Muscle layer of colon (tissue), 2 donors: ENCODE results near the gene DGKD.

Source experiments
- H3K27ac ChIP-seq: one replicate; pipeline ENCODE4 v1.7.0; 2013; ENCODE audit warnings: low read depth, mild to moderate bottlenecking, low read length, moderate library complexity
- H3K27me3 ChIP-seq, 2 donors: one replicate each; pipeline ENCODE4 v1.7.0; 2013; ENCODE audit warnings: low read length in 2 of 2, mild to moderate bottlenecking in 2 of 2; ENCODE audit not compliant: insufficient read depth in 2 of 2, control insufficient read depth in 1 of 2
- H3K36me3 ChIP-seq: one replicate; pipeline ENCODE4 v1.7.0; 2013; ENCODE audit warnings: mild to moderate bottlenecking, low read length; ENCODE audit not compliant: insufficient read depth
- H3K4me1 ChIP-seq: one replicate; pipeline ENCODE4 v1.7.0; 2013; ENCODE audit warnings: mild to moderate bottlenecking, low read length; ENCODE audit not compliant: insufficient read depth
- H3K4me3 ChIP-seq, 2 donors: one replicate each; pipeline ENCODE4 v1.7.0; 2013; ENCODE audit warnings: low read length in 2 of 2, low read depth in 1 of 2, mild to moderate bottlenecking in 1 of 2, moderate library complexity in 1 of 2
- H3K9ac ChIP-seq: one replicate; pipeline ENCODE4 v1.7.0; 2013; ENCODE audit warnings: low read length
- H3K9me3 ChIP-seq: one replicate; pipeline ENCODE4 v1.7.0; 2013; ENCODE audit warnings: mild to moderate bottlenecking, low read length
- donor health status: abdominal sarcoma.
- donor health status: Adenocarcinoma of cecum.

Gene DGKD

GRCh38 chr2:233354971-233355574 is 779 bp downstream of the DGKD start:
- H3K27me3 ChIP-seq = no peaks in the 10 kb centered on the region
- H3K4me1 ChIP-seq = peaks cover 40% of the 10 kb centered on the region
- no peaks in the 10 kb centered on the region for H3K36me3 ChIP-seq
- peak overlapping the region; percentile 11 for H3K9ac ChIP-seq
- H3K9me3 ChIP-seq = no peaks in the 10 kb centered on the region
- H3K4me3 ChIP-seq = peak overlapping the region; percentile 63 to 72
- H3K27ac ChIP-seq = peak overlapping the region; percentile 6

- peaks cover 47% of the 10 kb centered on the region for H3K4me1 ChIP-seq
- peak overlapping the region; percentile 35 for H3K27ac ChIP-seq
- H3K9ac ChIP-seq = no peak overlapping the region
- H3K4me3 ChIP-seq = peak overlapping the region in 1 of 2 donors; percentile 72
- no peaks in the 10 kb centered on the region for H3K27me3 ChIP-seq
- no peaks in the 10 kb centered on the region for H3K36me3 ChIP-seq
- H3K9me3 ChIP-seq = no peaks in the 10 kb centered on the region
These were observed 1.6 kb downstream of the DGKD start for GRCh38 chr2:233355916-233356315.

GRCh38 chr2:233356546-233357308 is 2.4 kb downstream of the DGKD start:
- Histone ChIP-seq H3K4me1 (peaks cover 55% of the 10 kb centered on the region), H3K4me3 (no peak overlapping the region), H3K27ac (peak overlapping the region; percentile 35)

GRCh38 chr2:233358335-233358734 is 4.0 kb downstream of the DGKD start:
- Histone ChIP-seq H3K9ac (no peak overlapping the region), H3K9me3 (no peaks in the 10 kb centered on the region), H3K27me3 (no peaks in the 10 kb centered on the region), H3K4me3 (no peak overlapping the region), H3K36me3 (no peaks in the 10 kb centered on the region), H3K4me1 (peaks cover 52% of the 10 kb centered on the region), H3K27ac (no peak overlapping the region)

More at GRCh38 chr2:233356546-233357308, 2.4 kb downstream of the DGKD start:
- Histone ChIP-seq H3K9me3 (no peaks in the 10 kb centered on the region), H3K27me3 (no peaks in the 10 kb centered on the region), H3K36me3 (no peaks in the 10 kb centered on the region), H3K9ac (no peak overlapping the region)

- Histone ChIP-seq H3K9me3 (no peaks in the 10 kb centered on the region), H3K36me3 (no peaks in the 10 kb centered on the region), H3K4me3 (no peak overlapping the region), H3K27me3 (no peaks in the 10 kb centered on the region), H3K27ac (no peak overlapping the region), H3K4me1 (peaks cover 46% of the 10 kb centered on the region), H3K9ac (no peak overlapping the region)
These were observed 4.7 kb downstream of the DGKD start for GRCh38 chr2:233358947-233359346.

GRCh38 chr2:233359823-233360222 is 5.5 kb downstream of the DGKD start:
- no peaks in the 10 kb centered on the region for H3K9me3 ChIP-seq
- H3K4me3 ChIP-seq = no peak overlapping the region
- no peak overlapping the region for H3K9ac ChIP-seq
- peaks cover 46% of the 10 kb centered on the region for H3K4me1 ChIP-seq
- no peak overlapping the region for H3K27ac ChIP-seq
- no peaks in the 10 kb centered on the region for H3K36me3 ChIP-seq
- H3K27me3 ChIP-seq = no peaks in the 10 kb centered on the region

GRCh38 chr2:233360771-233361176 is 6.5 kb downstream of the DGKD start:
- peaks cover 40% of the 10 kb centered on the region for H3K4me1 ChIP-seq
- no peaks in the 10 kb centered on the region for H3K27me3 ChIP-seq
- no peaks in the 10 kb centered on the region for H3K9me3 ChIP-seq
- no peak overlapping the region for H3K27ac ChIP-seq
- H3K9ac ChIP-seq = no peak overlapping the region
- no peaks in the 10 kb centered on the region for H3K36me3 ChIP-seq
- no peak overlapping the region for H3K4me3 ChIP-seq

- Histone ChIP-seq H3K4me1 (peaks cover 34% of the 10 kb centered on the region), H3K4me3 (no peak overlapping the region), H3K27ac (no peak overlapping the region), H3K27me3 (no peaks in the 10 kb centered on the region), H3K36me3 (no peaks in the 10 kb centered on the region), H3K9ac (no peak overlapping the region), H3K9me3 (no peaks in the 10 kb centered on the region)
These were observed 7.0 kb downstream of the DGKD start for GRCh38 chr2:233361297-233361696.

GRCh38 chr2:233362742-233363141 is 8.4 kb downstream of the DGKD start:
- Histone ChIP-seq H3K4me1 (peaks cover 27% of the 10 kb centered on the region), H3K4me3 (no peak overlapping the region), H3K27me3 (no peaks in the 10 kb centered on the region), H3K9me3 (no peaks in the 10 kb centered on the region), H3K9ac (no peak overlapping the region), H3K36me3 (no peaks in the 10 kb centered on the region), H3K27ac (no peak overlapping the region)

- Histone ChIP-seq H3K4me1 (peaks cover 17% of the 10 kb centered on the region), H3K27me3 (no peaks in the 10 kb centered on the region), H3K9ac (no peak overlapping the region), H3K27ac (no peak overlapping the region), H3K9me3 (no peaks in the 10 kb centered on the region), H3K36me3 (no peaks in the 10 kb centered on the region), H3K4me3 (no peak overlapping the region)
These were observed 9.5 kb downstream of the DGKD start for GRCh38 chr2:233363744-233364235.

GRCh38 chr2:233365861-233366520 is 11.7 kb downstream of the DGKD start:
- Histone ChIP-seq H3K9me3 (no peaks in the 10 kb centered on the region), H3K27ac (no peak overlapping the region), H3K4me3 (no peak overlapping the region), H3K9ac (no peak overlapping the region), H3K27me3 (no peaks in the 10 kb centered on the region), H3K36me3 (no peaks in the 10 kb centered on the region), H3K4me1 (peaks cover 15% of the 10 kb centered on the region)
